Measurements from ENCODE around the gene FOXN1. TPM values are rescaled to one million over a fixed set of nuclear protein-coding genes. Genes with fewer than 3 reads are reported as not detected.

Gene FOXN1
- total RNA-seq, 4 donors from 2014 or later: not detected

GRCh38 chr17:28527181-28527681, 21.1 kb downstream of the FOXN1 start:
- DNase-seq: no peak

GRCh38 chr17:28527859-28528258, 21.7 kb downstream of the FOXN1 start:
- no peak for DNase-seq
- no peak overlapping the region for H3K27ac ChIP-seq
- no peak for TF ChIP-seq POLR2A (IDR thresholded peaks at IDR 0.05)
- no peak for TF ChIP-seq CTCF (IDR thresholded peaks at IDR 0.05)

More at GRCh38 chr17:28527181-28527681, 21.1 kb downstream of the FOXN1 start:
- Histone ChIP-seq H3K27ac (no peak overlapping the region), H3K9me3 (no peaks in the 10 kb centered on the region), H3K36me3 (no peaks in the 10 kb centered on the region), H3K4me1 (peaks cover 0 to 12% (median 0%) of the 10 kb centered on the region in 4 donors), H3K27me3 (no peaks in the 10 kb centered on the region), H3K4me3 (no peak overlapping the region)
- TF ChIP-seq POLR2A (IDR thresholded peaks at IDR 0.05) (no peak), CTCF (IDR thresholded peaks at IDR 0.05) (no peak)

GRCh38 chr17:28528327-28529012, 22.3 kb downstream of the FOXN1 start:
- Histone ChIP-seq H3K9me3 (no peaks in the 10 kb centered on the region), H3K4me3 (no peak overlapping the region), H3K27me3 (no peaks in the 10 kb centered on the region), H3K4me1 (peaks cover 0 to 12% (median 0%) of the 10 kb centered on the region in 4 donors), H3K27ac (no peak overlapping the region), H3K36me3 (no peaks in the 10 kb centered on the region)
- TF ChIP-seq POLR2A (IDR thresholded peaks at IDR 0.05) (no peak), CTCF (IDR thresholded peaks at IDR 0.05) (no peak)
- peak in 1 of 3 donors; percentile 57 for DNase-seq

More at GRCh38 chr17:28527859-28528258, 21.7 kb downstream of the FOXN1 start:
- Histone ChIP-seq H3K4me3 (no peak overlapping the region), H3K4me1 (peaks cover 0 to 12% (median 0%) of the 10 kb centered on the region in 4 donors), H3K27me3 (no peaks in the 10 kb centered on the region), H3K9me3 (no peaks in the 10 kb centered on the region), H3K36me3 (no peaks in the 10 kb centered on the region)

GRCh38 chr17:28529013-28529400, 22.9 kb downstream of the FOXN1 start:
- H3K27me3 ChIP-seq: no peaks in the 10 kb centered on the region
- no peak overlapping the region for H3K27ac ChIP-seq
- no peaks in the 10 kb centered on the region for H3K9me3 ChIP-seq
- no peak overlapping the region for H3K4me3 ChIP-seq
- TF ChIP-seq POLR2A (IDR thresholded peaks at IDR 0.05): no peak
- no peak for TF ChIP-seq CTCF (IDR thresholded peaks at IDR 0.05)
- H3K4me1 ChIP-seq: peaks cover 0 to 12% (median 0%) of the 10 kb centered on the region in 4 donors
- H3K36me3 ChIP-seq: no peaks in the 10 kb centered on the region
- DNase-seq: no peak

- no peak overlapping the region for H3K27ac ChIP-seq
- no peaks in the 10 kb centered on the region for H3K36me3 ChIP-seq
- no peak for DNase-seq
- H3K27me3 ChIP-seq: no peaks in the 10 kb centered on the region
- H3K4me1 ChIP-seq: peaks cover 0 to 4% (median 0%) of the 10 kb centered on the region in 4 donors
- no peak for TF ChIP-seq CTCF (IDR thresholded peaks at IDR 0.05)
- H3K9me3 ChIP-seq: no peaks in the 10 kb centered on the region
- H3K4me3 ChIP-seq: no peak overlapping the region
Observed at GRCh38 chr17:28530250-28530649, 24.1 kb downstream of the FOXN1 start.
